HL-60 (cell line): Measurements from ENCODE around the gene MAGEL2.

Experiments used
- DNase-seq, 2 experiments: peaks; one replicate each; pipeline ENCODE4 v3.0.0-alpha.2; 2010 to 2020; ENCODE audit warnings: low read depth in 1 of 2, low spot score in 1 of 2
- H3K27ac ChIP-seq: fragments of 250-450 bp; sonication (Bioruptor Pico); replicated peaks from 2 replicates; pipeline ENCODE4 v1.5.1; 2020; ENCODE audit warnings: mild to moderate bottlenecking, moderate library complexity
- H3K27me3 ChIP-seq: fragments of 250-450 bp; sonication (Bioruptor Pico); 2 replicates; pipeline ENCODE4 v1.5.1; 2021; ENCODE audit warnings: mild to moderate bottlenecking, moderate library complexity; ENCODE audit not compliant: insufficient read depth, poor library complexity, severe bottlenecking
- H3K4me3 ChIP-seq: replicated peaks from 2 replicates; pipeline ENCODE4 v1.5.1; 2011; ENCODE audit warnings: mild to moderate bottlenecking, control low read depth, low read length; ENCODE audit not compliant: insufficient read depth
- GABPA ChIP-seq: IDR thresholded peaks from 2 replicates; pipeline ENCODE4 v1.6.1; 2012; ENCODE audit warnings: low read depth
- POLR2AphosphoS5 ChIP-seq: IDR thresholded peaks from 2 replicates; pipeline ENCODE4 v1.6.1; 2012; ENCODE audit warnings: low read depth
- SPI1 ChIP-seq: IDR thresholded peaks from 2 replicates; pipeline ENCODE4 v1.6.1; 2012; ENCODE audit warnings: low read depth, mild to moderate bottlenecking, borderline replicate concordance
- TF ChIP-seq, protein P1 (sequence below): IDR thresholded peaks from 2 replicates; pipeline ENCODE4 v1.6.1; 2012; ENCODE audit warnings: low read depth; ENCODE audit not compliant: insufficient replicate concordance
- TF ChIP-seq, protein P2 (sequence below): IDR thresholded peaks from one replicate; pipeline ENCODE4 v1.5.1; 2011; ENCODE audit warnings: low read length, control low read depth, inconsistent platforms; ENCODE audit not compliant: insufficient read depth

Gene MAGEL2

DNA sequence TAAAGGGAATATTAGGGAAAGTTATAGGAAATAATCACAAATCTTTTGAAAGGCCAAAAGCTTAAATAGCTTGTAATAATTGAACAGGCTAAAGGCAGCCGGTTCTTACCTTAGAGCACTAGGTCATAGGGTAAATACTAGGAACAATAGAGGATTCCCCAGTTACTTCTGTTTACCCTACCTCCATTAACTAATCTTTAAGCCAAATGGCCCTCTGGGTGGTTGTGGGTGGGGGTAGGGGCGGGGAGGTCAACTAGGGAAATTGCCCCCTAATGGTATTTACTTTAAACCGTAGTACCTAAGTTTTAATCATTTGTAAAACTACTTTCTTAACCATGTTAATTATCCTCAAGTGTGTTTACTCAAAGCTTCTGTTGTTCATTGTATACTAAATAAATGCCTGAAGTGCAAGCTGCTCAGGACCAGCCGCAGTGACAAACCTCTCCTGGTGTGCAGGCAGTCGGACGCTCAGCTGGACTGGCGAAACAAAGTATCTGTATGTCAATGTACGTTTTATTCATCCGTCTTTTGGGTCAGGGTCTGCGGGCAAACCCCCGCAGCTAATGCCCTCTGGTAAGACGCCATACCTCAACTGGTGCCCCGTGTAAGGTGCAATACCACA, 18.9 kb downstream of the MAGEL2 start:
- Histone ChIP-seq H3K4me3 (no peak overlapping the region), H3K27ac (no peak overlapping the region), H3K27me3 (no peaks in the 10 kb centered on the region)
- DNase-seq = no peak
- no peak for TF ChIP-seq POLR2AphosphoS5
- no peak for TF ChIP-seq GABPA
- TF ChIP-seq SPI1 = no peak
- TF ChIP-seq, protein P1, sequence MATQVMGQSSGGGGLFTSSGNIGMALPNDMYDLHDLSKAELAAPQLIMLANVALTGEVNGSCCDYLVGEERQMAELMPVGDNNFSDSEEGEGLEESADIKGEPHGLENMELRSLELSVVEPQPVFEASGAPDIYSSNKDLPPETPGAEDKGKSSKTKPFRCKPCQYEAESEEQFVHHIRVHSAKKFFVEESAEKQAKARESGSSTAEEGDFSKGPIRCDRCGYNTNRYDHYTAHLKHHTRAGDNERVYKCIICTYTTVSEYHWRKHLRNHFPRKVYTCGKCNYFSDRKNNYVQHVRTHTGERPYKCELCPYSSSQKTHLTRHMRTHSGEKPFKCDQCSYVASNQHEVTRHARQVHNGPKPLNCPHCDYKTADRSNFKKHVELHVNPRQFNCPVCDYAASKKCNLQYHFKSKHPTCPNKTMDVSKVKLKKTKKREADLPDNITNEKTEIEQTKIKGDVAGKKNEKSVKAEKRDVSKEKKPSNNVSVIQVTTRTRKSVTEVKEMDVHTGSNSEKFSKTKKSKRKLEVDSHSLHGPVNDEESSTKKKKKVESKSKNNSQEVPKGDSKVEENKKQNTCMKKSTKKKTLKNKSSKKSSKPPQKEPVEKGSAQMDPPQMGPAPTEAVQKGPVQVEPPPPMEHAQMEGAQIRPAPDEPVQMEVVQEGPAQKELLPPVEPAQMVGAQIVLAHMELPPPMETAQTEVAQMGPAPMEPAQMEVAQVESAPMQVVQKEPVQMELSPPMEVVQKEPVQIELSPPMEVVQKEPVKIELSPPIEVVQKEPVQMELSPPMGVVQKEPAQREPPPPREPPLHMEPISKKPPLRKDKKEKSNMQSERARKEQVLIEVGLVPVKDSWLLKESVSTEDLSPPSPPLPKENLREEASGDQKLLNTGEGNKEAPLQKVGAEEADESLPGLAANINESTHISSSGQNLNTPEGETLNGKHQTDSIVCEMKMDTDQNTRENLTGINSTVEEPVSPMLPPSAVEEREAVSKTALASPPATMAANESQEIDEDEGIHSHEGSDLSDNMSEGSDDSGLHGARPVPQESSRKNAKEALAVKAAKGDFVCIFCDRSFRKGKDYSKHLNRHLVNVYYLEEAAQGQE = no peak
- TF ChIP-seq, protein P2, sequence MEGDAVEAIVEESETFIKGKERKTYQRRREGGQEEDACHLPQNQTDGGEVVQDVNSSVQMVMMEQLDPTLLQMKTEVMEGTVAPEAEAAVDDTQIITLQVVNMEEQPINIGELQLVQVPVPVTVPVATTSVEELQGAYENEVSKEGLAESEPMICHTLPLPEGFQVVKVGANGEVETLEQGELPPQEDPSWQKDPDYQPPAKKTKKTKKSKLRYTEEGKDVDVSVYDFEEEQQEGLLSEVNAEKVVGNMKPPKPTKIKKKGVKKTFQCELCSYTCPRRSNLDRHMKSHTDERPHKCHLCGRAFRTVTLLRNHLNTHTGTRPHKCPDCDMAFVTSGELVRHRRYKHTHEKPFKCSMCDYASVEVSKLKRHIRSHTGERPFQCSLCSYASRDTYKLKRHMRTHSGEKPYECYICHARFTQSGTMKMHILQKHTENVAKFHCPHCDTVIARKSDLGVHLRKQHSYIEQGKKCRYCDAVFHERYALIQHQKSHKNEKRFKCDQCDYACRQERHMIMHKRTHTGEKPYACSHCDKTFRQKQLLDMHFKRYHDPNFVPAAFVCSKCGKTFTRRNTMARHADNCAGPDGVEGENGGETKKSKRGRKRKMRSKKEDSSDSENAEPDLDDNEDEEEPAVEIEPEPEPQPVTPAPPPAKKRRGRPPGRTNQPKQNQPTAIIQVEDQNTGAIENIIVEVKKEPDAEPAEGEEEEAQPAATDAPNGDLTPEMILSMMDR = no peak

DNA sequence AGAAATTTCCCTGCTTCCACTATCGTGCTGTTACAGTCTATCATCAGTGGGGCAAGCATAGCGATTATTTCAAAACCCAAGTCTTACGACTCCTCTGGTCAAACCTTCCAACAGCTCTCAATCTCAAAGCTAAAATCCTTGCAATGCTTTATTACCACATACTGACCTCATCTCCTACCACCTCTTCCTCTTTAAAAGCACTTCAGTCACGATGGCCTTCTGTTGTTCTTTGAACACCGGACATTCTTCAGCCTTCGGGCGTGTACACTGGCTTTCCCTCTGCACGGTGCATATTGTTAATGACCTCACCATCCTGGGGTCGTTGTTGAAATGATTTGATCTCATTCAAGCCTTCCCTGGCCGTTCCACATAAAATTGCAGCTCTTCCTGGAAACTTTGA, 31.1 kb downstream of the MAGEL2 start:
- peak in 1 of 2 experiments; percentile 10 for DNase-seq
- no peak overlapping the region for H3K4me3 ChIP-seq
- H3K27ac ChIP-seq = no peak overlapping the region
- no peak for TF ChIP-seq POLR2AphosphoS5
- TF ChIP-seq SPI1 = no peak
- TF ChIP-seq GABPA = no peak
- TF ChIP-seq, protein P1 = no peak
- TF ChIP-seq, protein P2 = no peak
- H3K27me3 ChIP-seq = peaks cover 3% of the 10 kb centered on the region

DNA sequence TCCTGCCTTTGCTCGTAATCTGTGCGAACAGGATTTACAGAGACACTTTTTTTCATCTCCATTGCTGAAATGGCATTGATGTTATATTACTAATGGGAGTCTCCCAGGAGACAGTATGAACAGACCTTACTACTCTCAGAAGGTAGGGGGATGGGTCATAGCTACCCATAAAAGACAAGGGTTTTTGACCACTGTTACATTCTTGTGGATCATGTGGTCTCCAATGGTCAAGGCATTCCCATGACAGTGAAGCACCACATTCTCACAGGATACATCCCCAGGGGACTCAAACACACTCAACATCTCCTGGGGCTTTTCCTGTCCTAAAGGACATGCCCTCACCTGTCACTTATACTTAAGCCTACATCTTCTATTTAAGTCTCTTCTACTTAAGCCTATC, 41.4 kb downstream of the MAGEL2 start:
- no peak for DNase-seq
- H3K27ac ChIP-seq = no peak overlapping the region
- no peak for TF ChIP-seq GABPA
- TF ChIP-seq POLR2AphosphoS5 = no peak
- TF ChIP-seq, protein P2 = no peak
- TF ChIP-seq SPI1 = no peak
- TF ChIP-seq, protein P1 = no peak
- H3K27me3 ChIP-seq = no peaks in the 10 kb centered on the region
- no peak overlapping the region for H3K4me3 ChIP-seq
